Muscle of leg (tissue), 11 donors: ENCODE data around the gene ERICH3. TPM values are rescaled to one million over a fixed set of nuclear protein-coding genes. Genes with fewer than 3 reads are reported as not detected.

Source experiments
- DNase-seq: peaks from one replicate; pipeline ENCODE4 v3.0.0; 2013
- H3K27ac ChIP-seq: one replicate; pipeline ENCODE4 v1.5.1; 2013; ENCODE audit warnings: mild to moderate bottlenecking, low read length, control low read depth
- H3K27me3 ChIP-seq: one replicate; pipeline ENCODE4 v1.6.1; 2013; ENCODE audit warnings: low read length; ENCODE audit not compliant: control insufficient read depth, insufficient read depth
- H3K36me3 ChIP-seq: one replicate; pipeline ENCODE4 v1.6.1; 2013; ENCODE audit warnings: low read length; ENCODE audit not compliant: control insufficient read depth, insufficient read depth
- H3K4me1 ChIP-seq: one replicate; pipeline ENCODE4 v1.6.1; 2013; ENCODE audit warnings: low read length; ENCODE audit not compliant: control insufficient read depth, insufficient read depth
- H3K4me3 ChIP-seq: one replicate; pipeline ENCODE4 v1.5.1; 2013; ENCODE audit warnings: low read length, control low read depth
- H3K9me3 ChIP-seq: replicated peaks from 2 replicates; pipeline ENCODE4 v1.6.1; 2013; ENCODE audit warnings: low read depth, low read length; ENCODE audit not compliant: control insufficient read depth
- WGBS: methylation state at CpG from one replicate; pipeline ENCODE4 v1.1.5; 2013; ENCODE audit warnings: missing lambda C conversion rate; ENCODE audit not compliant: insufficient coverage; 5-methylcytosine and 5-hydroxymethylcytosine counted together
- polyA plus RNA-seq, 8 donors: library from polyadenylated mRNA; unstranded; fragments of 120-200 nt; gene quantifications; one replicate each; pipeline versions ENCODE4 v1.2.1 to v1.2.3, GENCODE V29; 2013; ENCODE audit warnings: inconsistent platforms in 1 of 8, low replicate concordance in 1 of 8; ENCODE audit not compliant: insufficient read length in 8 of 8, insufficient read depth in 1 of 8
- total RNA-seq: library from RNA; stranded (reverse); fragments of 120-200 nt; gene quantifications from one replicate; pipeline ENCODE4 v1.2.4, GENCODE V29; 2013

Gene ERICH3
- total and polyA plus RNA-seq, 9 donors, result 0.03 to 0.27 (median 0.08) TPM

DNA sequence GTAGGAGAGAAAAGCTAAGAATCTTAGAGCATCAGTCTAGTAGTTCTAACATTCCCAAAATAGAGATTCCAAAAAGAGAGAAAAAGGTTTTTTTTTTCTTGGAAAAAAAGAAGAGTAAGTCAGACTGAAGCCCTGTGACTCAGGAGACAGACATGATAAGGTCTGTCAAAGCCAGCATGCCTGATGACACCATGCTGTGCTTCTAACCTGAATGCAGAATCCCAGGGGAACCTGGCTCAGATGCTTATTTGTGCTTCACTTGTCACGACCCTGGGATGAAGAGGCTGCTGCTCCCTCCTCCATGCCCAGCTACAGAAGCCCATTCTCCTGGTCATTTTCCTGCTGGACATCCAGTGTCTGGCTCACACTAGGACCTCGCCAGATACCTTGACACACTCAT, 44.3 kb downstream of the ERICH3 start:
- WGBS, result 55% methylated on average over 2 of the region's 2 CpGs
- H3K36me3 ChIP-seq, result no peaks in the 10 kb centered on the region
- no peak overlapping the region for H3K27ac ChIP-seq
- H3K27me3 ChIP-seq, result no peaks in the 10 kb centered on the region
- H3K9me3 ChIP-seq, result no peaks in the 10 kb centered on the region
- H3K4me3 ChIP-seq, result no peak overlapping the region
- DNase-seq, result no peak
- H3K4me1 ChIP-seq, result no peaks in the 10 kb centered on the region

DNA sequence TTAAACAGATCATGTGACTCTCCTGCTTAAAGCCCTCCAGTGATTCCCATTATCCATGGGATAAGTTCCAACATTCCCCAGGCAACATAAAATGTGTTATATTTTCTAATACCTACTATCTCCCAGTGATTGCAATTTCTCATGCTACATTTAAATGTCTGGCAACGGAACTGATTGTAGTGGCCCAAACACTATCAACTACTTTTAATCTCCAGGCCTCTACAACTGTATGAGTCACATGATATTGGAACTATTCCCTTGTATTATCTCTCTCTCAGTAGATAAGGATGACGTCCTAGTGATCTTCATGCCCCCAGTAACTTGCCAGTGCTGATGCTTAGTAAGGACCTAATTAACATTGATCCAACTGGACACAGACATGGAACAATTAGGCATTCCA, 49.9 kb downstream of the ERICH3 start:
- DNase-seq, result no peak

DNA sequence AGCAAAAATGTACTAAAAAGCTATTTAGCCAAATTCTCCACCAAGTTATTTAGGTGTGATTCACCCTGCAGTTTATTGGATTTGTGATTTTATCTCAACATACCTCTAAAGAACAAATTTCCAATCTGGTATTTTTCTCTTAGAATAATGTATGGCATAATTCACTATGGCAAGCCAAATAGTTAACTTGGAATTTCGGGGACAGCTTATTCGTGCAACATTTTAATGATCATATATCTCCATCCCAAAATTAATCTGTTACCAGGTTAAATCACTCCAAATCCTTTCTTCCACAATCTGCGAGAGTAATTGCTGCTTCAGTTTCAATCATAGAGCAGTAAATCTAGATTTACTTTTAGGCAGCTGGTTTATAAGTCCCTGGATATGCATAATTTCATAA, 53.4 kb downstream of the ERICH3 start:
- Histone ChIP-seq H3K27ac (no peak overlapping the region), H3K4me3 (no peak overlapping the region), H3K27me3 (no peaks in the 10 kb centered on the region), H3K36me3 (no peaks in the 10 kb centered on the region), H3K4me1 (no peaks in the 10 kb centered on the region), H3K9me3 (no peaks in the 10 kb centered on the region)
- no CpG with 5 or more reads among the region's 3 CpGs for WGBS
- no peak for DNase-seq

More for the DNA sequence above, 49.9 kb downstream of the ERICH3 start:
- no peak overlapping the region for H3K27ac ChIP-seq
- no peaks in the 10 kb centered on the region for H3K9me3 ChIP-seq
- H3K27me3 ChIP-seq, result no peaks in the 10 kb centered on the region
- H3K4me1 ChIP-seq, result no peaks in the 10 kb centered on the region
- no CpG with 5 or more reads among the region's 2 CpGs for WGBS
- no peaks in the 10 kb centered on the region for H3K36me3 ChIP-seq
- no peak overlapping the region for H3K4me3 ChIP-seq

DNA sequence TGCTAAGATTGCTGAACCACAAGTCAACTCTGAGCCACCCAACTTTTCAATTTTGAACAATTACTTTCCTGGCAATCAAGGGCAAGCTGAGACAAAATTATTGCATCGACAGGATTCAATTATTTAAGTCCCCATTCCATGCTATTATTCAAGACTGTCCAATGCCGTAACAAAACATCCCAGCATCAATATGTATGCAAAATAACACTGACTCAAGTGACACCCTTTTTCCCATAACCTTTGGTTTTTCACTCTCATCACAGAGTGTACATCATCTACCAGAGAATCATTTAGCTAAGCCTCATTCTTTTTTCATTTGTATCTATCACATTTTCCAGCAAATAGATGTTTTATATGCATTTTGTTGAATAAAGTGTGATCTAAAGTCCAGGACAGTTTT, 54.6 kb downstream of the ERICH3 start:
- no peaks in the 10 kb centered on the region for H3K36me3 ChIP-seq
- H3K27me3 ChIP-seq, result no peaks in the 10 kb centered on the region
- WGBS, result 83% methylated on average over 2 of the region's 2 CpGs
- no peaks in the 10 kb centered on the region for H3K9me3 ChIP-seq
- no peak overlapping the region for H3K27ac ChIP-seq
- no peaks in the 10 kb centered on the region for H3K4me1 ChIP-seq
- no peak for DNase-seq
- no peak overlapping the region for H3K4me3 ChIP-seq

DNA sequence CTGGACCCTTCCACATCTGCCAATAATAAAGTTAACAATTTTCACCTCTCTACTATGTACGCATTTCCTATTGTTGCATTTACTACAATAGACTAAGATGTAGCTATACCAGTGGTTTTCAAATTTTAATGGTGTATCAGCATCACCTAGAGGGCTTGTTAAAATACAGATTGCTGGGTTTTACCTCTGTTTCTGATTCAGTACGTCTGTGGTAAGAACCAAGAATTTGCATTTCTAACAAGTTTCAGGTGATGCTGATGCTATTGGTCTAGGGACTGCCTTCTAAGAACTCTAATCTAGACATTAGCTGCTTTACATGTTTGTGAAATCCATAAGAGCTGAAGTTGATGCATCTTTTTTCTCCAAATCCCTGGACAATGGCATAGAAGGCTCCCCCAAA, 59.7 kb downstream of the ERICH3 start:
- no peak for DNase-seq
- WGBS, result no CpG with 5 or more reads among the region's 2 CpGs
- Histone ChIP-seq H3K36me3 (no peaks in the 10 kb centered on the region), H3K4me3 (no peak overlapping the region), H3K9me3 (no peaks in the 10 kb centered on the region), H3K27ac (no peak overlapping the region), H3K27me3 (no peaks in the 10 kb centered on the region), H3K4me1 (no peaks in the 10 kb centered on the region)

DNA sequence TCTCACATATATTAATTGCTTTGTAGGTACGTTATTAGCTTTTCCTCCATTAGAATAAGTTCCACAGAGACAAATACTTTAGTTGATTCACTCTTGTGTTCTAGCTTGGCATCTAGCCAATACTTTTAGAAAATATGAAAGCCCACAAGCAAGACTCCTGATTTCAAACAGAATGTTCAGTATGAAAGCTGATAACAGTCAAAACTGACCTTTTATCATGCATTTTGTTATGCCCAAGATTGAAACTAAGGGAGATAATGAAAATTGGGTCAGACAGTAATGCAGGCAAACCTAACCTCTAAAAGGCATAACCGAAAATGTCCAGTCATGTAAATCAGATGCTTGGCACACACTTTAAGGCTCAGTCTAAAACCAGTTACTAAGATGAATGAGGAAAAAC, 61.7 kb downstream of the ERICH3 start:
- no peak for DNase-seq
- H3K4me1 ChIP-seq, result no peaks in the 10 kb centered on the region
- H3K36me3 ChIP-seq, result no peaks in the 10 kb centered on the region
- no peak overlapping the region for H3K4me3 ChIP-seq
- no peaks in the 10 kb centered on the region for H3K27me3 ChIP-seq
- H3K27ac ChIP-seq, result no peak overlapping the region
- WGBS, result no CpG with 5 or more reads among the region's 2 CpGs
- H3K9me3 ChIP-seq, result no peaks in the 10 kb centered on the region

DNA sequence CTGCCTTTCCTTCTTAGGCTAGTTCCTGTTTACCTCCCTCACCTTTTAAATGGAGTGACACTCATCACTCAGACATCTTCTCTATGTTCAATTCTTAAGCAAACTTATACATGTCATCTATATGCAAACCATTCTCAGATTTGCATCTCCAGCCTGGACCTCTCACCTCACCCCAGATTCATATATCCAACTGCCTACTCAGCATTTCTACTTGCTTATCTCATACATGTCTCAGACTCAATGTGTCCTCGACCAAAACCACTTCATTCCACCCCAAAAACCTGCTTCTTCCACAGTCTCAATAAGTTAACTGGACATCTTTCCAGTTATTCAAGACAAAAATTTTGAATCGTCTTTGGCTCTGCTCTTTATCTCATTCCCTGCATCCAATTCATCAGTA, 62.6 kb downstream of the ERICH3 start:
- no peaks in the 10 kb centered on the region for H3K9me3 ChIP-seq
- no peak overlapping the region for H3K4me3 ChIP-seq
- DNase-seq, result no peak
- 59% methylated on average over 2 of the region's 2 CpGs for WGBS
- H3K36me3 ChIP-seq, result no peaks in the 10 kb centered on the region
- H3K4me1 ChIP-seq, result no peaks in the 10 kb centered on the region
- no peaks in the 10 kb centered on the region for H3K27me3 ChIP-seq
- H3K27ac ChIP-seq, result no peak overlapping the region

DNA sequence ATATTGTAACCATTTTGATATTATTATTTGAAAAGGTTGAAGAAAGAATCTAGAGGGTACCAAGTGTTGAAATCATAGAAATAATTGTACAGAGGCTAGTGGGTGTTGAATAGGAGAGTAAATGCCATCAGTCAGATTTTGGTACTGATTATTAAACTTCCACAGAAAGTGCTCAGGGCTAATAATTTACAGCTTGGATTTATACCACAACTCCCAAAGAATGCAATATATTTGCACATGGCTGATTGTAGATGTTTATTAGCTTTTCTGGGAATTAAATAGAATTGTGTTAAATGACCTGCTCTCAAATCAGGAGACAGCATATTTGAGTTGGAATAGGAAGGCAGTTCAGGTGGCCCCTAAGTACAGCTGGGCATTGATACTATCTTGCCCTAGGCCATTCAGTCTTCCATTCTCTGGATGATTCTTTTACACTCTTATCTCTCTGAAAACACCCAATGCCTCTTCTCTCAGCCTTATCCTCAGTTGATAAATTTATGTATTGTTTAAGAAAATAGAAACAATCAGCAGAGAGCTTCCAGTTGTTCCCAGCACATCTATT, 63.7 kb downstream of the ERICH3 start:
- Histone ChIP-seq H3K27me3 (no peaks in the 10 kb centered on the region), H3K9me3 (no peaks in the 10 kb centered on the region), H3K4me3 (no peak overlapping the region), H3K27ac (no peak overlapping the region), H3K36me3 (no peaks in the 10 kb centered on the region), H3K4me1 (no peaks in the 10 kb centered on the region)
- no peak for DNase-seq

DNA sequence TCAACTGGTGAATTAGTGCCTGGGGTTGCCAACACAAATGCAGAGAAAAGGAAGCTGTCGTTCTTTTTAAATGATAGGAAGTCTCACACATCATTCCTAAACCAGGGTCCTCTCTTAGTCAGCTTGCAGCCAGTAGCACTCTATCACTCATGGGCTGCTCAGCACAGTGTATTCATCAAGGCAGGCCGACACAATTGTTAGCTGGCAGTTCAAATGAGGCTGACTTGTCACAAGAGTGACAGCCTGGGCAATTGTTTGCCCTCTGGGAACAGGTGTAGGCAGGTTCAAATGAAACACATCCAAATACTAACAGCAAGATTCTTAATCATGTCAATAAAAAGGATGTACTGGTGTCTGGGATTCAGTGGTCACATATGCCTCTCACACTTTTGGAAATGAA, 76.9 kb downstream of the ERICH3 start:
- no peaks in the 10 kb centered on the region for H3K27me3 ChIP-seq

DNA sequence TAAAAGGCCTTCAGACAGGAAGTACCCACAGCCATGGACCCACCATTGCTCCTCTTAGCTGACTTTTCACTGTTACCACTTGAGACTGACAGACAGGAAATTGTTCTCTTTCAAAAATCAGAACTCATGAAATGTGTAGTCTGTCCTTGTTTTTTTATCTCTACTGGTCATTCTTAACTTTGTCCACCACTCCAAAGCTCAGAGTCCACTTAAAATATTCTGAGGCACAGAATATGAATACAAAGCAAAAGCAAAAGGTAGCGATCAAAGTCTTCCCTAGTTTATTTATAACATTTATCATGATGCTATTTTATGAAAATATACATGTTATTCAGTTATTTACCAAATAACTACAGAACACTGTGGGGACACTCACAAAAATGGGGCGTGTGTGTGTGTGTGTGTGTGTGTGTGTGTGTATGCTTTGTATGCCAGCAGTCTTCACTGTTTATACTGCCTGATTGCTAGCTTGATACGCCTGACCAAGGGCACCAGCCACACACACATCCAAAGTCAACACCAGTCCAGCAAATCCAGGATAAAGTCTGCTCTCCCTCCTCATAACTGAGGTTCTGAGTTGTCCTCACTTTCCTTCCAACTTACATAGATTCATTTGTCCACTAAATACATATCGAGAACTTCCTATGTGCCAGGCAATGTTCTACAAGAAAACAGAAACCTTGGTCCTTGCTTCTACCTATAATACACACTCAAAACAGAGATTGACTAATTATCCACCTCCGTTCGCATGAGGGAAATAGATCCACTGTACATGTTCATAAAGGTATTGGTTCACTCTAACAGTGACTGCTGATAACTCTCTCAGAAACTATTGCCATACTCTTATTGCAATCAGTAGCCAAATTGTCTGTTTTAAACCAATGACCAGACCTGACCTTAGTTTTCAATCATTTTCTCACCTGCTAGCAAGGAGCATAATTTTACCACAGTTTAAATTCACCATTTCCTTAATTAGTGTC, 79.4 kb downstream of the ERICH3 start:
- no peak overlapping the region for H3K4me3 ChIP-seq
- no peaks in the 10 kb centered on the region for H3K4me1 ChIP-seq
- WGBS, result 95% methylated on average over 3 of the region's 6 CpGs
- no peak for DNase-seq
- H3K27me3 ChIP-seq, result no peaks in the 10 kb centered on the region
- H3K9me3 ChIP-seq, result no peaks in the 10 kb centered on the region
- no peak overlapping the region for H3K27ac ChIP-seq
- H3K36me3 ChIP-seq, result no peaks in the 10 kb centered on the region

More for the DNA sequence above, 76.9 kb downstream of the ERICH3 start:
- DNase-seq, result no peak
- Histone ChIP-seq H3K9me3 (no peaks in the 10 kb centered on the region), H3K4me3 (no peak overlapping the region), H3K27ac (no peak overlapping the region), H3K4me1 (no peaks in the 10 kb centered on the region), H3K36me3 (no peaks in the 10 kb centered on the region)
- no CpG with 5 or more reads among the region's 2 CpGs for WGBS
